Fibroblast of mammary gland (primary cell): ENCODE data around the gene RXFP2.
A peak's percentile ranks its signal among the peaks of the same experiment; 100 is the strongest.

Experiments
- DNase-seq: peaks from one replicate; pipeline ENCODE4 v3.0.0-alpha.2; 2010; ENCODE audit warnings: low read depth
- H3K4me3 ChIP-seq: 2 replicates; pipeline ENCODE4 v1.5.1; 2011; ENCODE audit warnings: low read depth, mild to moderate bottlenecking, low read length, moderate library complexity; ENCODE audit not compliant: control insufficient read depth
- CTCF ChIP-seq: conservative IDR thresholded peaks from 2 replicates; pipeline ENCODE4 v1.5.1; 2011; ENCODE audit warnings: low read depth, low read length, inconsistent platforms; ENCODE audit not compliant: control insufficient read depth, insufficient read depth

The RXFP2 gene

DNA sequence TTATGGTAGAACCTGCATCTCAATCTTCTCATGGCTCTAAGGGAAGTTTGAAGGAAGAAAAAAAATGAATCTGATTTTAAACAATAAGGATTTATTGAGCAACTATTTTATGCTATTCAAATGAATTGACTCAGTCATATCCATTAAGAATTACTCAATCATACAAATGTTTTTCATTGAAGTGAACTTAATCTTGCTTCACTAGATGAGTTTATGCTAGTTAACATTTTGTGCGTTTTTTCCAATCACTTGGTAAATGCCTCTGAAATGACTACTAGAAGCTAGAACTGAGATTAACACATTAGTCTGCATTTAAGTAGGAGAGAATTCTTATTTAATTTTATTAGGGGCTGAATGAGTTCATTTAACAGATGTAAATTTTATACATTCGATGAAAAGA is 25.2 kb downstream of the RXFP2 start:
- no peak for TF ChIP-seq CTCF
- H3K4me3 ChIP-seq: no peak overlapping the region
- DNase-seq: peak; percentile 59

- peak; percentile 92 for DNase-seq
- no peak overlapping the region for H3K4me3 ChIP-seq
- TF ChIP-seq CTCF: no peak
Measured at GRCh38 chr13:31765138-31765785, 25.9 kb downstream of the RXFP2 start.

DNA sequence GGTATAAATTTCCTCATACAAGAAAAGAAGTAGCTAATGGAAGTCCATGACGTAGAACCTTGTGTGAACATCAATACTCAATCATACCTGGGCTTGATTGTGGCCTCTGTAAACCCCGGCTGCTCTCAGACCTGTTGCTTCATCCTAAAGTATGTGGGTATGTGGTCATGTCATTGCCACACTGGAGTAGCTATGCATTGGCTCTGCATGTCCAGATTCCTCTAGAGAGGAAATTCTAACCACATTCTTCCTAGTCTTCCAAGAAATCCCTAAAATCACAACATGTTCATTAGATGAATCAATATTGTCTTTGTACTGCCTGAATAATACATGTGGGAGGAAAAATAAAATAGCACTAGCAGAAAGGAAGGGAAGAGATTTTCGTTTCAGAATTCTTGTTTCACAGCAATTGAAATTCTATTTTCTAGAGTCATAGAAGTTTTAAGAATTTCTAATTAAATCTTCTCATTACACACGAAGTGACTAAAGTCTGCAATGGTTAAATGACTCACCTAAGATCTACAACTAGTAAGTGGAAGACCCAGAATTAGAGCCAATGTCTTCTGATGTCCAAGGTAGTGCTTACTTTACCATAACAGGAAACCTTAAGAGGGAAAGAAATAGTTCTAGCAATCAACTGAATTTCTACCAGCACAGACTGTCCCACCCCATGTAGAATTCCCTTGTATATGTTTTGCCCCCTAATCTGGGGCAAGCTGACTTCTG is 28.0 kb downstream of the RXFP2 start:
- peak; percentile 98 for DNase-seq
- H3K4me3 ChIP-seq: no peak overlapping the region
- no peak for TF ChIP-seq CTCF

GRCh38 chr13:31768351-31768750 is 29.0 kb downstream of the RXFP2 start:
- no peak for DNase-seq
- TF ChIP-seq CTCF: no peak
- H3K4me3 ChIP-seq: no peak overlapping the region

DNA sequence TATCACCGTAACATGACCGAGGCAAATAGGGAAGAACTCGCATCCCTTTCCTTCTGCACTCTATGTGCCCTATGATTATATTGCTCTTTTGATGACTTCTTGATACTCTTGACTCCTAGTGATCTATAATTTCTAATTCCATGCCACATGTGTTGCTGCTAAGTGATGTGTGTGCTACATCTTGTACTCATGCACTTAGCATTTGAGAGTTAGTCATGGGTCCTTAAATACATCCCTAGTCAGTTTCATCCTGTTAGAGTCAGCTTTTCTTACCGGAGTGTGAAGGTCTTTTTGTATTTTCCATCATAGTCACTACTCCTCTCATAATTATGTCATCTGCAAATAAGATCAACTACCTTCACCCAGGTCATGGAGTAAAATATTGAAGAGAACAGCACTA is 30.2 kb downstream of the RXFP2 start:
- no peak for TF ChIP-seq CTCF
- peak; percentile 68 for DNase-seq
- no peak overlapping the region for H3K4me3 ChIP-seq

DNA sequence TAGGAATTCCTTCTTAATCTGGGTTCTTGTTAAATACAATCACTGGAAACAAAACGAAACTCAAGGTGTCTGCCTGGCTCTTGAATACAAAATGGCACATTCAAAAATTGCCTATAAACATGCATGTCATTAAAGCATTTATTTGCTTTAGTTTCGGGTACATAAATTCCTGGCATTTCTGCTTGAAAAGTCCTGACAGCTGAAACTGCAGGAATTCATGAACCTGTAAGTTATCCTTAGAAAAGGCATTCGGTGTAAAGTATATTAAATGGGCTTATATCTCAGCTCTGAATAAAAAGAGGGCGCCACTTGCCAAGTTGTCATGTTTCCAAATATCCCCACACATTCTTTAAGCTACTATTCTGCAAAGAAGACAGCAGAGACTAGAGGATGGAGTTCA is 32.9 kb downstream of the RXFP2 start:
- no peak overlapping the region for H3K4me3 ChIP-seq
- TF ChIP-seq CTCF: no peak
- DNase-seq: no peak

- H3K4me3 ChIP-seq: no peak overlapping the region
- no peak for TF ChIP-seq CTCF
Measured at GRCh38 chr13:31773538-31773937, 34.2 kb downstream of the RXFP2 start.

More at GRCh38 chr13:31773538-31773937, 34.2 kb downstream of the RXFP2 start:
- DNase-seq: peak; percentile 92
